GM19324 (cell line): ENCODE data around the gene PHRF1.

Source experiments
- ATAC-seq: cut with Tn5 transposase; IDR thresholded peaks from one replicate; pipeline ENCODE4 v1.9.1; 2021; ENCODE audit warnings: mild to moderate bottlenecking, moderate library complexity; ENCODE audit not compliant: unreplicated experiment, low FRiP score

The PHRF1 gene

GRCh38 chr11:613369-613968 lies 37.2 kb downstream of the PHRF1 start:
- ATAC-seq = no peak

- ATAC-seq = no peak
Observed at GRCh38 chr11:614021-614622, 37.9 kb downstream of the PHRF1 start.

- ATAC-seq = peak; percentile 3
Observed at GRCh38 chr11:614623-615503, 38.6 kb downstream of the PHRF1 start.

- ATAC-seq = peak; percentile 77
Observed at GRCh38 chr11:615504-616319, 39.4 kb downstream of the PHRF1 start, which contains the start of gene IRF7. Gene IRF7 (minus strand): TSS chr11:615950. CDS start chr11:615364, 586 bp downstream.

DNA sequence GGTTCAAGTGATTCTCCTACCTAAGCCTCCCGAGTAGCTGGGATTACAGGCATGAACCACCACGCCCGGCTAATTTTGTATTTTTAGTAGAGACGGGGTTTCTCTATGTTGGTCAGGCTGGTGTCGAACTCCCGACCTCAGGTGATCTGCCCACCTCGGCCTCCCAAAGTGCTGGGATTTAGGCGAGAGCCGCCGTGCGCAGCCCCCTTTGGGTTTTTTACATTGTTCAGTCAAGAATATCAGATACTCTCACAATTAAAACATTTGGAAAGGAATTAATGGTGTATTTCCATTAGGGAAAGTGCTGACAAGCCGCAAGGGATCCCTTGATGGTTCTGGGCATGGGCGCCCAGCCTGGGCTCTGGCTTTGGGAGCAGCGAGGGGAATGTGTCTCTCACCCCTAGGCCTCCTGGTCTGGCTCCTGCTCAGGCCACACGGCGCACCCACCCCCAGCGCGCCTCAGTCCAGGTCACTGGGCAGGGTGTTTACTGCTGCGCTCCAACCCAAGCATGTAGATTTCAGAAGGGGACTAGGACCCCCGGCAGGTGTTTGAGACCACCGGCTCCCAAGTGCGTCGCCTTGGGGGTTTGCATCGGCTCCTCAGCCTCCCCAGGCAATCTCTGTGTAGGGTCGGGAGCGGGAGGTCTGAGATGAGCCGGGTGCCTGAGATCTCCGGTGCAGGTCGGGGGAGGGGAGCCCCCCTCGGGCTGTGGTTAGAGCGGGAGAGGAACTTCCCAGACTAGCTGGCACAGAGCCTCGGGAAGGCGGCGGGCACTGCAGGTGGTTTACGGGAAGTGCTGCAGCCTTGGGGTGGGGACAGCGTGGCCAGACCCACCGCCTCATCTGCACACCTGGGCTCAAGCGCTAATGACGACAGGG lies 40.3 kb downstream of the PHRF1 start:
- ATAC-seq = no peak

DNA sequence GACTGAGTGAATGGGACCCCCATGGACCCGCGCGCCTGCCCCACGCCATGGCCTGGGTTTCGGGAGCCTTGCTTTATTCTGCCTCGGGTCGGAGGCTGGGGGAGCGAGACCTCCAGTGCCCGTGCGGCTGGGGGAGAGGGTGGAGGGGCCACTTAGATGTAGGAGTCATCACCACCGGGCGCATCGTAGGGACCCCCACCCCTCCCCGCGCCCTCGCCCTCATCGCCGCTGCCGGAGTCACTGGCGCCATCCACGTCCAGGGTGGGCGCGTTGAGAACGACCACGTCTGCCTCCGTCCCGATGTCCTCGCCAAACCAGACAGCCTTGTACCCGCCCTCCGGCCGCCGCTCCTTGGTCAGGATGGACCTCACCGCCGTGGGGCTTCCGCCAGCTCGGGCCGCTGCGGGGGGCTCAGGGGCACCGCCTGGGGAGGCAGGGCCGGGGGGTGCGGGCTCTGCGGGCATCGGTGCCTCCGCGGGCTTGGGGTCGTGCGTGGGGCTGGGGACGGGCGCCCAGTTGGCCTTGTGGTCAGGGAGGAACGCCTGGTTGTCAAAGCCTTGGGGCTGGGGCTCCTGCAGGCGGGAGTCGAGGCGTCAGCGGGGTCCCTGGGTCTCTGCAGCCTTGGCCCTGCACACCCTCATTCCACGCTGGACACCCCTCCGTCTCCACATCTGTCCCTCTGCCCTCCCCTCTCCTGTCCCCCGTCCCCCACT lies 41.1 kb downstream of the PHRF1 start:
- ATAC-seq = no peak

DNA sequence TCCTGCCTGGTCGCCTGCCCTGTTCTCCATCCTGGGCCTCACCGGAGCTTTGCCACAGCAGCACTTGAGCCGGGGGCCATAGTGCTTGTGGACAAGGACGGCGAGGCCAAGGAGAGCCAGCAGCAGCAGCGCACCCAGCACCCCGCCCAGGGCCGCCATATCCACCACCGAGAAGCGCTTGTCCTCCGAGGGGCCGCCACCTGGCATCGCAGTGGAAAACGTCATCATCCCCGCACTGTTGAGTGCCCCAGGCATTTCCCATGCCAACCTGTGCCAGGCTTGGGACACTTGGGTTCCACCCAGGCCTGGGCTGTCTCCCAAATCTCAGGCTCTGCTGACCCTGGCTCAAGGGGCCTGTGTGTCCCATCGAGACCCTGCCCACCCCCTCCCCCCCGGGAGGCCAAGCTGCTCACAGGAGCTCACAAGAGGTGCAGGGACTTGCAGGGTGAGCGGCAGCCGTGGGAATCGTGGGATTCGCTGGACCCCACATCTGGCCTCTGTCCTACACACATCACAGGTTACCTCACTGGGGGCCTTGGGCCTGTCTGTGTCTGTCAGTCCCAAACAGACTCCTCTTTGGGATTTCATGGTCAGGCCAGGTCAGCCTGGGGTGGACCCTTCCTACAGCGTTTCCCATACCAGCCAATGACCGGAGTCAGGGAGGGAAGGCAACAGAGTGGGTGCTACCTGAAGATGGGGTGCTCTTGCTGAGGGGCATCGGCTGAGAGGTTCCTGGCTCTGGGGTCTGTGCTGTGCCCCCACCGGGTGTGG lies 41.8 kb downstream of the PHRF1 start:
- ATAC-seq = no peak

GRCh38 chr11:618856-619627 lies 42.8 kb downstream of the PHRF1 start:
- no peak for ATAC-seq

DNA sequence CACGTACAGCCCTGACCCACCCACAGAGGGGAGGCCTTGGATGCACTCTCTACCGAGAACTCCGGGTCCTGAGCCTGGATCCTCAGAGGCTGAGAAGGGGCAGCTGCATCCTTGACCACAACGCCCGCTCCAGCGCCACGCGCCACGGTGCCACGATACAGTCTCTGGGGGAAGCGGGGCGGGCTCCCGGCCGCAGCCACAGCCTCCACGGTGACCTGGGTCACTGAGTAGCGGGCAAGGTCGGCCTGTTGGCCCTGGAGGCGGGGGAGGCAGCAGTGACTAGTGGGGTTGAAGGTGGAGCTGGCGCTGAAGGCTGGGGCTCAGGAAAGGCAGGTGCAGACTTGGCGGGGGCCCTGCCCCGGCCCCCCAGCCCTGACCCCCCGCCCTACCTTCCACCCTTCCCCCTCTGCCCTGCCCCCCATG lies 43.4 kb downstream of the PHRF1 start:
- ATAC-seq = no peak

DNA sequence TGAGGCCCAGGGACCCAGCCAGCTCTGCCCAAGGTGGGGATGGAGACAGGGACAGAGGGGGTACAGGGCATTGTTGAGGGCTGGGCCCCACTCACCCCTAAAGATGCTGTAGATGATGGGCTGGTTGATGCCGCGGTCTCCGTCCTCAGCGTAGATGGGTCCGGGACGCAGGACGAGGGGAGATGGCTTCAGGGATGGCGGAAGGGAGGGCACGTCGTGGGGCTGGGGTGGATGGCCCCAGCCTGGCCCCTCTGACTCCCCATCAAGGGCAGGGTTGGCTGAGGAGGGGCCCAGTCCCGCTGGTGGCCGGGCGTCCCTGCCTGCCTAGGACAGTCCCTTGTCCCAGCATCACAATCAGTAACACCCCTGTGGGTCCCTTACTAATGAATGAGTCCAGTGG lies 43.9 kb downstream of the PHRF1 start:
- ATAC-seq = no peak

GRCh38 chr11:620935-621814 lies 44.9 kb downstream of the PHRF1 start:
- no peak for ATAC-seq

DNA sequence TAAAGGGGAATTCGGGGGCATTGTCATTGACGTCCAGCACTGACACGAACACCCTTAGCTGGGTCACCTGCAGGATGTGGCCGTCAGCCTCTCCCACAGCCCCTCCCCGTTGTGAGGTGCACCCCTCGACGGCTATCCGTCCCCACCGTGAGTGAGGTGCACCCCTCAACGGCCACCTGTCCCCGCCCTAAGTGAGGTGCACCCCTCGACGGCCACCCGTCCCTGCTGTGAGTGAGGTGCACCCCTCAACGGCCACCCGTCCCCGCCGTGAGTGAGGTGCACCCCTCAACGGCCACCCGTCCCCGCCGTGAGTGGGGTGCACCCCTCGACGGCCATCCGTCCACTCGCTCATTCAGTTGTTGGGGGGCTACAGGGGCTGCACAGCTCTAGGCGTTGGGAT lies 45.6 kb downstream of the PHRF1 start:
- ATAC-seq = no peak

GRCh38 chr11:623349-623869 lies 47.1 kb downstream of the PHRF1 start:
- ATAC-seq = no peak

- no peak for ATAC-seq
Observed at GRCh38 chr11:623999-624704, 47.9 kb downstream of the PHRF1 start.

DNA sequence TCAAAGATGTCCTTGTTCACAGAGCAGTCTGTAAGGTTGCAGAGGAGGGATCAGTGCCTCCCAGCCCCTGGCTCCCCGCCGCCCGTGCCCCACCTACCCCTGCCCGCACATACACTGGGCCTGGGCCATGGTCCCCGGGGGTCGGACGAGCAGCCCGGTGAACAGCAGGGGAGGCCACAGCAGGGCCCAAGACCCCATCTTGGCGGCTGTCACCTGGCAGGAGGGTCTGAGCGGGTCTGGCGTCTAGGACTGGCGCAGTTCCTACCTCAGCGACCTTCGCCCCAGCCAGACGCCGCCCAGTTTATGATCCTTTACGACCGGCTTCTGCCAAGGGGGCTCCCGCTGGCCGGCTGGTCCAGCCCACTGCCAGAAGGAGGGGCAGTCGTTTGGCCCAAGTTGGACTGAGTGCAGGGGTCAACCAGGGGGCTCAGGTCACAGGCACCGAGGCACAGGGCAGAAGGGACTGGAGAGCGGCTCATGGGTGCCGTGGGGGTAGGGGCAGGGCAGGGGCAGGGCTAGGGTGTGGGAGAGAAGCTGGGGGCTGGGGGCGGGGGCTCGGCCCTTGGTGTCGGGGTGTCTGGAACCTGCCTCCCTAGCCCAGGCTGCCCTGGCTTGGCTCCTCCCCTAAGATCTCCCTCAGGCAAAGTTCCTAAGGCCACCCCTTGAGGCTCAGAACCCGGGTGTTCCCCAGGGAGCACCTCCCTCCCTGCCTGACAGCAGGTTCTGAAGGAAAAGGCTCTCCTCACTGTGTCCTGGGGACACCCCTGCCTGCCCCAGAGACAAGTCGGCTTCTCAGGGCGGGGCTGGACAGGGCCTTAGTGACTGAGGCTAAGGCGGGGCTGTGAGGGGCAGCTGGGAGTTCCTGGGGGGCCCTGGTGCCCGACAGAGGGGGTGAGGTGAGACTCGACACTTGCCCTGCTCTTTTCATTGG lies 48.7 kb downstream of the PHRF1 start, which contains the start of gene CDHR5:
Gene CDHR5, minus strand, starts transcription at position 251 of the 931 bp plus-strand sequence. Its CDS starts 53 bp downstream, at position 198.
- ATAC-seq = no peak
